ENCODE data around the gene SULT2B1.

SULT2B1 gene

DNA sequence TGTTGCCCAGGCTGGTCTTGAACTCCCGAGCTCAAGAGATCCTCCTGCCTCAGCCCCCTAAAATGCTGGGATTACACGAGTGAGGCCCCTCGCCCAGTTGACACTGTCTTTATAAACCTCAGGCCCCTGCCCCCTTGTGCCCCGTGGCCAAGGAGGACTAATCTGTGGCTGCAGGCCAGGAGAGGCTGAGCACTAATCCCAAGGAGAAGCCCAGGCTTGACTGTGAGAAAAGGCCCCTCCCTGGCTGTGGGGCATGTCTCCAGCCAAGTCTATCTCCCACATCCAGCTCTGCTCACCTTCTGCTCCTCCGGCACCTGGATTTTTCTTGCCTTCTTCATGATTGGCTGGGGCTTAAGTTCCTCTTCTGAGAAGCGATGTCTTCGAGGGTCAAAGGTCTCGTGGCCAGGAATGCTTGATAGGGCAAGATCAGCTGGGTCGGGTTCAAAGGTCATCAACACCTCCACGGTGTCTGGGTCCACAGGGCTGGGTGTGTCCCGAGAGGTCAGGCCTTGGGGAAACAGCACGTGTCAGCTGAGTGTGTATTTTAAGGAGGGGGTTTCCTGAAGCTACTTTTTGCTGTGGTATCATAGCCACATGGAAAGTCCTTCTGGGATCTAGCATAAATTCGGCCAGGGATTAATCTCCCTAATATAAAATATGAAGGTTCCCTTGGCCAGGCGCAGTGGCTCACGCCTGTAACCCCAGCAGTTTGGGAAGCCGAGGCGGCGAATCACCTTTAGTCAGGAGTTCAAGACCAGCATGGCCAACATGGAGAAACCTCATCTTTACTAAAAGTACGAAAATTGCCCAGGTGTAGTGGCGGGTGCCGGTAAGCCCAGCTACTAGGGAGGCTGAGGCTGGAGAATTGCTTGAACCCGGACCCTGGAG is 81.4 kb downstream of the SULT2B1 start:
- in situ Hi-C loops (cut with MboI; ENCODE audit: low sequenced_read_pairs, unreplicated experiment), result no loop called here
- DNase-seq (ENCODE audit: low spot score), result no peak
- TF ChIP-seq, protein P1, sequence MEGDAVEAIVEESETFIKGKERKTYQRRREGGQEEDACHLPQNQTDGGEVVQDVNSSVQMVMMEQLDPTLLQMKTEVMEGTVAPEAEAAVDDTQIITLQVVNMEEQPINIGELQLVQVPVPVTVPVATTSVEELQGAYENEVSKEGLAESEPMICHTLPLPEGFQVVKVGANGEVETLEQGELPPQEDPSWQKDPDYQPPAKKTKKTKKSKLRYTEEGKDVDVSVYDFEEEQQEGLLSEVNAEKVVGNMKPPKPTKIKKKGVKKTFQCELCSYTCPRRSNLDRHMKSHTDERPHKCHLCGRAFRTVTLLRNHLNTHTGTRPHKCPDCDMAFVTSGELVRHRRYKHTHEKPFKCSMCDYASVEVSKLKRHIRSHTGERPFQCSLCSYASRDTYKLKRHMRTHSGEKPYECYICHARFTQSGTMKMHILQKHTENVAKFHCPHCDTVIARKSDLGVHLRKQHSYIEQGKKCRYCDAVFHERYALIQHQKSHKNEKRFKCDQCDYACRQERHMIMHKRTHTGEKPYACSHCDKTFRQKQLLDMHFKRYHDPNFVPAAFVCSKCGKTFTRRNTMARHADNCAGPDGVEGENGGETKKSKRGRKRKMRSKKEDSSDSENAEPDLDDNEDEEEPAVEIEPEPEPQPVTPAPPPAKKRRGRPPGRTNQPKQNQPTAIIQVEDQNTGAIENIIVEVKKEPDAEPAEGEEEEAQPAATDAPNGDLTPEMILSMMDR (IDR thresholded peaks at IDR 0.05; ENCODE audit: borderline replicate concordance, control extremely low read depth, extremely low read depth, insufficient read depth, missing control alignments), result no peak

DNA sequence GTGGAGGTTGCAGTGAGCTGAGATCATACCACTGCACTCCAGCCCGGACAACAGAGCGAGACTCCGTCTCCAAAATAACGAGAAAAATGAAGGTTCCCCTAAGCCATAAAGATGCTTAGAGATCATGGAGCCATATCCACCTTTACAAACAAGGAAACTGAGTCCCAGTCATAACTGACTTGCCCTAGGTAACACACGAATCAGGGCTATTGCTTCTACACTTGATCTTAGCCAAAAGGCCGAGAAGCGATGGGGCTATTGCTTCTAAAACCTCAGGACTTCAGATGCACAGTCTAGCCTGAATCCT is 82.0 kb downstream of the SULT2B1 start:
- in situ Hi-C loops (cut with MboI; ENCODE audit: low sequenced_read_pairs, unreplicated experiment), result no loop called here
- DNase-seq (ENCODE audit: low spot score), result no peak
- TF ChIP-seq, protein P1 (IDR thresholded peaks at IDR 0.05; ENCODE audit: borderline replicate concordance, control extremely low read depth, extremely low read depth, insufficient read depth, missing control alignments), result no peak

DNA sequence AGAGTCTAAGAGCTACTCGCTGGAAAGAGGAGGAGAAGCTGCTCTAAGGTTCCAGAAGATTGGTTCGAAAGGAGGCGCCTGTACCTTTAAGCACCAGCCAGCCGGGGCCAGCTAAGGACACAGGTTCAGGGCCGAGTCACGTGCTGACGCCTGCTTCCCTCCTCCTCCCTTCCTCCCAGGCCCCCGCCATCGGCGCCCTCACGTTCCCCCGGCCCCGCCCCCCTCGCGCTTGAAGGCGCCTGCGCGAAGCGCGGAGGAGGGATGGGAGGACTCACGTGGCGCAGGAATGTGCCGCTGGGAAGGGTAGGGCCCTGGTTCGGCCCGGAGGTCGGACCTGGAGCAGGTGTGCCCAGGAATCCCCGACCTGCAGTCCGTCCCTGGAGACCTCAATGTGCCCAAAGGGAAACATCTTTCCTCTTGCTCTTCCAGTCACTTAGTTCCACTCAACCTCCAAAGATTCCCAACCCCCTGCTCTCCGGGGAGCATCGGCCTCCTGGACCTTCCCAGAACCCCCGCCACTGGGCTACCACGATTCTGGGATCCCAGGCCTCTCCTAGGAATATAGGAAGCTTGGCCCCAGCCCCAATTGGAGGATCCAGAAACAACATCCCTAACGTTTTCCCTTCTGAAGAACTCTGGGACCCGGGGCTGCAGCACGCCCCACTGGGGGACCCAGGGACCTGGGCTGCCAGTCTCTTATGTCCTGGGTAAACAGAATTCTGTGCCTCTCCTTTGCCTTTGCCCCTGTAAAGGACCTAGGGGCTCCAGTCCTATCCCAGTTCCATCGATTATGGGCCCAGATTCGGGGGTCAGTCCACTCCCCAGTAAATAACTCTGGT is 82.7 kb downstream of the SULT2B1 start:
- DNase-seq (ENCODE audit: low spot score), result peak; percentile 88
- TF ChIP-seq, protein P1 (IDR thresholded peaks at IDR 0.05; ENCODE audit: borderline replicate concordance, control extremely low read depth, extremely low read depth, insufficient read depth, missing control alignments), result no peak
- in situ Hi-C loops (cut with MboI; ENCODE audit: low sequenced_read_pairs, unreplicated experiment), result no loop called here

DNA sequence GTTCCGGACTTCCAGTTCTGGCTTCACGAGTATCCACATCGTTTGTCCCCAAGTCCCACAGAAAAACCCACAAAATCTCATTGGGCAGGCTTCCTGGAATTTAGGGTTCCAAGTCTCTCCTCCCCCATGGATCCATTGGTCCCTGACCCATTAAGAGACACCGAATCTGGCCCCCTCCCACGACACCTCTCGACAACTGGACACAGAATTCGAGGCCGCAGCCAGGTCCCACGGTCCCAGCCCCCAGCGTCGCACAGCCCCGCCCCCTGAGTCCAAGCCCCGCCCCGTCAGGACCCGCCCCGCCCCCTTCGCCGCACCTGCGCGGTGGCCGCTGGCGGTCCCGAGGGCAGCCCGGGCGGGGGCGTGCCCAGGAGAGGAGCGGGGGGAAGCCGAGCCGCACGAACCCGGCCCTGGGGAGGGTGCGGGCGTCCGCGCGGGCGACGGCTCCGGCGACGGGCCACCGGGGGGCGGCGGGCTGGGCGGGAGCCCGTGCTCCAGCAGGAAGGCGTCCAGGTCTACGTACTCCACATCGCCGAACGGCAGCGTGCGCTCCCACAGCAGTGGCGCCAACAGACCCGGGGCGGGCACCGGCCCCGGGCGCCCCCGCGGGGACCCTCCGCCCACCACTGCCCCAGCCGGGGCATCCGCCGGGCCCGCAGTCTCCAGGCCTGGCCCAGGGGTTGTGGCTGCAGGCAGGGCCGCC is 83.4 kb downstream of the SULT2B1 start:
- TF ChIP-seq, protein P1 (IDR thresholded peaks at IDR 0.05; ENCODE audit: borderline replicate concordance, control extremely low read depth, extremely low read depth, insufficient read depth, missing control alignments), result no peak
- in situ Hi-C loops (cut with MboI; ENCODE audit: low sequenced_read_pairs, unreplicated experiment), result no loop called here
- DNase-seq (ENCODE audit: low spot score), result peak; percentile 90

DNA sequence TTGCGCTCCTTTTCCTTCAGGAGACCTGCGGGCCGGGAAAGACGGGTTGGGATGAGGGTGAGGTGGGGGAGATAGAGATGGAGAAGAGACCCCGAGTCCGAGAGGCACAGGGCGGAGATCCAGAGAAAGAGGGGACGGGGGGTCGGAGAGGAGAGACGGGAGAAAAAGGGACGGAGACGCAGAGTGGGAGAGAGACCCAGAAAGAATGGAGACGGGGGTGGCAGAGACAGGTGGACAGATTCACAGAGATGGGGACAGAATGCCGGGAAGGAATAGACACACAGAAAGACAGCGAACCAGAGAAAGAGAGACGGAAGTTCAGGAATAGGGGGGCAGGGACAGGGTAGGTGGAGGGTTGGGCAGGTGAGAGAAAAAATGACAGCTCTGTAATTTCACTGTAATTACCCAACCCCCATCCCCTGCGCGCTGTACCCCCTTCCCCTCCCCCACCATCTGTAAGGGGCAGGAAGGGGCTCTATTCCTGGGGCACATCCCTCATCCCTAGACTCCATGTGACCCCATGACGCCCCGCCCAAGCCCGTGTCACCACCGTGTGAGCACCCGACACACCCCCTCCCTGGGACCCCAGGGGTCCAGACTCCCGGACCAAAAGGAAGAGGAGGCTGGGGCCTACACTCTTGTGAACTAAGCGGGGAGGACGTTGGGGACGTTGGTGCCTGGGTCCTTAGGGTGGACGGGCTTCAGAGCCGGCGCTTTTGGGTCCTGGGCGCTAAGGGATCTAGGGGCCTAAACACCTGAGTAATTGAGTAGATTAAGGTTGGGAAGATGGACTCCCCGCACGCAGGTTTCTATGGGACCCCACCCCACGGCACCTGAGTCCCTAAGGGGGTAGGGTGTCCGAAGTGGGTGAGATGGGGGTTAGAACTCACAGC is 84.2 kb downstream of the SULT2B1 start:
- TF ChIP-seq, protein P1 (IDR thresholded peaks at IDR 0.05; ENCODE audit: borderline replicate concordance, control extremely low read depth, extremely low read depth, insufficient read depth, missing control alignments), result no peak
- in situ Hi-C loops (cut with MboI; ENCODE audit: low sequenced_read_pairs, unreplicated experiment), result no loop called here
- no peak for DNase-seq (ENCODE audit: low spot score)
